HG03432 (cell line): ENCODE data around the gene WFIKKN2.
"Not testable (repeated sequence)": the region's sequence is repeated elsewhere in the genome, so short reads cannot be mapped to it uniquely, and the experiment has no call there.

Source experiments
- ATAC-seq: cut with Tn5 transposase; IDR thresholded peaks from one replicate; pipeline ENCODE4 v1.9.1; 2021; ENCODE audit warnings: mild to moderate bottlenecking, moderate library complexity; ENCODE audit not compliant: unreplicated experiment

The WFIKKN2 gene

DNA sequence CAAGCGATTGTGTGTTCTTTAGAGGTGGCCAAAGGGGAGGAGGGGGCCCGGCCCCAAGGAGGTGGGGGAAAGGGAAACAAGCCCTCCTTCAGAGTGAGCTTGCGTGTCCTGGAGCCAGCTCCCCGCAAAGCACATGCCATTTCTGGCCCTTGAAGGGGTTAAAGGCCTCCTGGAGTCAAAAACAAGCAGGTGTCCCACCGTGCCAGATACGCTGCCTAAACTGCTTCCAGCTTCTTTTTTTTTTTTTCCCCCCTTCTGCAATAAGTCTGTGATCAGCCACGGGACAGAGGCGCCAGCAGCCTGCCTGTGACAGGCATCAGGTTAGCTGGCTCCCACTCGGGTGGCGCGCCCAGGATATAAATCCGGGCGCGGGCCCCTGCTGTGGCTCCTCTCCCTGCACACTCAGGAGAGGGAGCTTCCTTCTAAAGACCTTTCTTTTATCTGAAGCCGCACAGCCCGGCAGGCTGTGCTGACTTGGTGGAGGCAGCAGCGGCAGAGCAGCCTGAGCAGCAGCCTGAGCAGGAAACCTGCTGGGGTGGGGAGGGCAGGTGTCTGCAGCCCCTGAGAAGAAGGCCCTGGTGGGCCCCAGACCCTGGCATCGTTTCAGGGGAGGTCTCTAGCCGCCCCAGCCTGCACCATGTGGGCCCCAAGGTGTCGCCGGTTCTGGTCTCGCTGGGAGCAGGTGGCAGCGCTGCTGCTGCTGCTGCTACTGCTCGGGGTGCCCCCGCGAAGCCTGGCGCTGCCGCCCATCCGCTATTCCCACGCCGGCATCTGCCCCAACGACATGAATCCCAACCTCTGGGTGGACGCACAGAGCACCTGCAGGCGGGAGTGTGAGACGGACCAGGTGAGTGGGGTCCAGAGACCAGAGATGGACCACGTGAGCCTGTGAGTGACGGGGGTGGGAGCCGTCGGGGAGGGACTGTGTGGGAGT lies at the start of gene WFIKKN2:
Gene WFIKKN2, plus strand, starts transcription at position 286 of the 934 bp plus-strand sequence. Its CDS starts 352 bp downstream, at position 638.
- ATAC-seq = no peak

DNA sequence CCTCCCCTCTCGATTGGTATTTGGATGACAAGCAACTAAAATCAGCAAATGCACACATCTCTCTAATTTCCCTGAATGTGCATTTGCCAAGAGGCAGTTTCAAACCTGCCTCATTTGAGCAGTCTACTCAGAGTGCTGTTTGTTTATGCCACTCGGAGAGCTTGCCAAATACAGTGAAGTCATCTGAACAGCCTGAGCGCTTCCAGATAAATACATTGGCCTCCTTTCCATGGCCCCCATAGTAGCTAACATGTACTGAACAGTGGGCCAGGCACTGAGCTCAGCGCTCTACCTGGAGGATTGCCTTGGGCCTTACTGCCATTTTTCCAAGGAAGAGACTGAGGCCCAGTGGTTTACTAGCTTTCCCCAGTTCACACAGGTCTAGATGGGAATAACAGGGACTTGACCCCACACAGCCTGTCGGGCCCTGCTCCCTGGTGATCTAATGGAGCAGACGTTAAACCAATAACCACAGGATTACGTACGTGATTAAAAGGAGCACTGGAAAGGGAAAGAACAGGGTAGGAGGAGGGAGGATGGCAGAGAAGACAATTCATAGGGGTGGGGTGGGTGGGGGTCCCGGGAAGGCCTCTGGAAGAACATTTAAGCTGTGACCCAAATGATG lies 49.3 kb upstream of the WFIKKN2 start:
- ATAC-seq = no peak

GRCh38 chr17:50787106-50787505 lies 48.3 kb upstream of the WFIKKN2 start:
- ATAC-seq = no peak

DNA sequence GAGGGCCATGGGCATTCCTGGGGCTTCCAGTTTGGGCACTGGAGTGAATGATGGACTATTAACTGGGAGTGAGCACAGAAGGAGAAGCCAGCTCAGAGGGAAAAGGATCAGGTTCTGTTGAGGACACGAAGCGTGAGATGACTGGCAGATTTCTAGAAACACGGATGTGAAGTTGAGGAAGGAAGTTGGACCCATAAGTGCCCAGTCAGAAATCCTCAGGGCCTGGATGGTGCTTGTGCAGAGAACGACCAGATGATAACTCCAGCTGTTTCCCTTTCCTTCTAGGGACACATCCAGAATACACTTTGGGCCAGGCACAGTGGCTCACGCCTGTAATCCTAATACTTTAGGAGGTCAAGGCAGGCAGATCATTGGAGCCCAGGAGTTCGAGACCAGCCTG lies 44.8 kb upstream of the WFIKKN2 start:
- ATAC-seq = no peak

GRCh38 chr17:50792132-50792531 lies 43.3 kb upstream of the WFIKKN2 start:
- no peak for ATAC-seq

- no peak for ATAC-seq
Observed at GRCh38 chr17:50793007-50793406, 42.4 kb upstream of the WFIKKN2 start.

DNA sequence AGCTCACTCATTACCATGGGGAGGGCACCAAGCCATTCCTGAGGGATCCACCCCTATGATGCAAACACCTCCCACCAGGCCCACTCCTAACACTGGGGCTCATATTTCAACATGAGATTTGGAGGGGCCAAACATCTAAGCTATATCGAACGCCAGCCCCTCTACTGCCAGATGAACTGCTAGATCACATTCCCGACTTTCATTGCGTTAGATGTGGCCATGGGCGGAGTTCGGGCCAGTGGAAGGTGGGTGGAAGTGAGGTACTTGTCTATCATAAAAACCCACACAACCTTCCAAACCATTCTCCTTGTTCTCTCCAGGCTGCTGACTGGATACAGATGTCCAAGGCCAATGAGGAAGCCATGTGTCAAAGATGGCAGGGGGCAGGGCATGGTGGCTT lies 41.0 kb upstream of the WFIKKN2 start:
- ATAC-seq = no peak

DNA sequence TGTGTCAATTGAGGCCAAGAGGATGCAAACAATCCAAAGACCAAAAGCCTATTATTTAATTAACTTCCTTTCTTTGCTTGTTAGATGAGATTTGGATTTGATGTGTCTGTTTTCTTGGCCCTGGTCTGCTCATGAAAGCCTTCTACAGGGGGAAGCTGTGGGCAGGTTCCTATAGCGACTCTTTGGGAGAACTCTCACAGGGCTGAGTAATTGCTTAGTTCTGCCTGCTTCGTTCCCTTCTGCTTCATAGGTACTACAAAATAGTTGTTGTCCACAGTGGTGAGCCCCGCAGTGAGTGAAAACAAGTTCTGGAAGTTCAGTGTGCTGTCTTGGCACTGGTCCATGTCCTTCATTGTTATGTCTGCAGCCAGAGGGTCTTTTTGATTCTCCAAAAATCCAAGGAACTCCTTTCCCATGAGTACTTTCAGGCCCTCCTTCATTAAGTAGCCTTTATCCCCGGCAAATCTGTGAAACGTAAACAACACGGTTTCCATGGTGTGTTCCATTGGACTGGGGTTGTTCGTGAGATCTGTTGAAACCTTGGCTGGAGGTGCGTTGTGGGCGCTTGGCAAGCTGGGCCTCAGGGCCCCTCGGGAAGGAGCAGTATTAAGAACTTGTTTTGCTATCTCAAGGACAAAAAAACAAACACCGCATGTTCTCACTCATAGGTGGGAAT lies 38.1 kb upstream of the WFIKKN2 start:
- no peak for ATAC-seq

- ATAC-seq = no peak
Observed at GRCh38 chr17:50798424-50799288, 36.7 kb upstream of the WFIKKN2 start.

- ATAC-seq = no peak
Observed at GRCh38 chr17:50799582-50799981, 35.8 kb upstream of the WFIKKN2 start.

DNA sequence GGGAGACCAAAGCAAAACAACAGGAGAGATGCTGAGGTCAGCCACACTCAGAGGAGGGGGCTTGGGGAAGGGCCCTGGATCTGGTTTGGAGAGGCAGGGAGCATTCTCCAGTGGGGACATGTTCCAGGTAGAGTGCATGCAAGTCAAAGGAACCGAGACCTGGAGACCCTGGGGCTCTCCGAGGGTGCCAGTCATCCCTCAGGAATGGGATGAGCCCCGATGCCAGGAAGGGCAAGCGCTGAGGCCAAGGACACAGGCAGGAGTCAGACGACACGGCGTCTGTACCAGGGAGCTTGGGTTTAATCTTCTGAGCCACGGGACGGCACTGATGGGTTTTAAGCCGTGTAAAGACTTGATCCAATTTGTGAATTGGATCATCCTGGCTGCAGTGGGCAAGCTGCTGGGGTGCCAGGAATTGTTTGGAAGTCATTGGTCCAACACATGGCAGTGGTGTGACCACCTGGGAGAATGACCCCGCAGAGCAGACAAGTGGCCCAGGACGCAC lies 35.1 kb upstream of the WFIKKN2 start:
- no peak for ATAC-seq

GRCh38 chr17:50802609-50803571 lies 32.5 kb upstream of the WFIKKN2 start:
- ATAC-seq = no peak

DNA sequence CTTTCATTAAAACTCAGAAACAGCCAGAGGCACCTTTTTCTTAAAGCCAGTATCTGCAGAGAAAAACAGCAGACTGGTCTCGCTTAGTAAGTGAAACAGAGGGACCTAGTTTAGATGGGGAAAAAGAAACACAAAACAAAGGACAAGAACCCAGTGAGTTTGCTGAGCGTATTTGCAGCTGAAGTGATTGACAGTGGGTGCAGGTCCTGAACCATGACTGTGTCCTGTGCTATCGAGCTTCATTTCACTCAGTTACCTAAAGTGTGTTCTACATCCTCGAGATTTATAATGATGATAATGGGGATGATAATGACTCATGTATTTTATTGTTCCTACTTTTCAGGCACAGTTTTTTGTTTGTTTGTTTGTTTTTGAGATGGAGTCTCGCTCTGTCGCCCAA lies 31.7 kb upstream of the WFIKKN2 start:
- ATAC-seq = no peak

- not testable (repeated sequence) for ATAC-seq
Observed at GRCh38 chr17:50804749-50805475, 30.5 kb upstream of the WFIKKN2 start.

DNA sequence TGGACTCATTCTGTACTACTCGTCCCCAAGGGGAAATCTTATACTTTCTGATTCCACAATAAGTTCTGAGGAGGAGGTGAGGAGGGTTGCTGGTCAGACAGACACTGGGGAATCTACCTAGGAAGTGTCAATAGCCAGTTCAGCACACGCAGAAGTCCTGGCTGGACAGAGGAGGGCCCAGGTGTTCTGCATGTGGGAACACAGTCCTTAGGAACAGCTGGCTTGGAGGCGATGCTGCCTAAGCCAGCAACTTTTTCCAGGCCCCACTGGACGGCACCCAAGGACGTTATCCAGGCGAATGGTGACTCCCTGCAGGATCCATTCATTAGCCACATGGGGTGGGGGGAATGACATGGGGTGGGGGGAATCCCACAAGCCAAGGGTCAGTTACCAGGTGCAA lies 29.9 kb upstream of the WFIKKN2 start:
- ATAC-seq = no peak

DNA sequence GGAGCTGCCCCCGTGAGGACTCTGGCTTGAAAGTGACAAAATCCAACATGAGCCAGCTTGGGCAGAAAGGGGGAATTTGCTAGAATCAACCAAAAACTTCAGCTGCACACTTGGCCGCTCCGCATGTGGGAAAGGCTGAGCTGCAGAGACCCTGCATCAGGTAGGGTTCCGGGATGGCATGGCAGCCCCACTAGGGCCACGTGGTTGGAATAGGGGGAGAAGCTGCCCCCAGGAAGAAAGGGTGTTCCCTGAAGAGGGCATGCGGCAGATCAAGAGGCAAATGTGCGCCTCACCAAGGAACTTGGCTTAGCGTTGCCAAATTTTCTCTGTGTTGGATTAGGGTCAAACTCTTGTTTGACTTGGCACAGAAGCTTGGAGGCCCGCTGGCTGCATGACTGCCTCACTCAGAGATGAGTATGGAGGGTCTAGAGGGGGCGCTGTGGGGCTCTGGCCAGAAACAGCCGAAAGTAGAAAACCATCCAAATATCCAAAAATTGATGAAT lies 29.2 kb upstream of the WFIKKN2 start:
- no peak for ATAC-seq

DNA sequence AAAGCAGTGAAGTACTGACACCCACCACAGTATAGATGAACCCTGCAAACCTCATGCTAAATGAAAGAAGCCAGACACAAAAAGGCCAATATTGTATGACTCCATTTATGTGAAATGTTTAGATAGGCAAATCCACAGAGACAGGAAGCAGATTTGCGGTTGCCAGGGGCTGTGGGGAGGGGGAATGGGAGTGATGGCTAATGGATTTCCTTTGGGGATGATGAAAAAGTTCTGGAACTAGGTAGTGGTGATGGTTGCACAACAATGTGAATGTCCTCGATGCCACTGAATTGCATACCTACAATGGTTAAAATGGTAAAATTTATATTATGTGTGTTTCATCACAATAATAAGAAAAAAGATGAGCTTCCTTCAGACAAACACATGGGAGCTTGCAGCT lies 28.4 kb upstream of the WFIKKN2 start:
- ATAC-seq = no peak

- no peak for ATAC-seq
Observed at GRCh38 chr17:50807675-50808074, 27.7 kb upstream of the WFIKKN2 start.

DNA sequence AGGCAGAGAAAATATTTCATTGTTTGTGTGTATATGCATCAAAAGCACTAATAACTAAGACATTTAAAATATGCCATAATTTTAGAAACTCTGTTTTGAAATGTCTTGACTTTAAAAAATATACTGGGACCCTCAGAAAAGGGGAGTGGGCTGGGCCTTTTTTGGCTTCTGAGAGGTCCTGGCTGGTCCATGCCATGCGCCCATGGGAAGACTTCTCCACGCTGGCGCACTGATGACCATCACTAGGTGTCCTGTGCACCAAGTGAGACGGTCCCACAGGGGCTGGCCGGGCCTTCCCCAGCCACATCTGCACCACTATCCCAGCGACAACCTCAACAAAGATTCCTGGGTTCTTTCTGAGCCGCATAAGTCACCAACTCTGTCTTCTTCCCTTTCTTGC lies 27.0 kb upstream of the WFIKKN2 start:
- ATAC-seq = no peak
